ENCODE measurements around the gene DDTL.
"Not testable (repeated sequence)": the region's sequence is repeated elsewhere in the genome, so short reads cannot be mapped to it uniquely, and the experiment has no call there.

DDTL gene

GRCh38 chr22:23997092-23997491 is 30.4 kb downstream of the DDTL start:
- no peak for DNase-seq (ENCODE audit: low read depth in 2 of 2)
- TF ChIP-seq, protein P1, sequence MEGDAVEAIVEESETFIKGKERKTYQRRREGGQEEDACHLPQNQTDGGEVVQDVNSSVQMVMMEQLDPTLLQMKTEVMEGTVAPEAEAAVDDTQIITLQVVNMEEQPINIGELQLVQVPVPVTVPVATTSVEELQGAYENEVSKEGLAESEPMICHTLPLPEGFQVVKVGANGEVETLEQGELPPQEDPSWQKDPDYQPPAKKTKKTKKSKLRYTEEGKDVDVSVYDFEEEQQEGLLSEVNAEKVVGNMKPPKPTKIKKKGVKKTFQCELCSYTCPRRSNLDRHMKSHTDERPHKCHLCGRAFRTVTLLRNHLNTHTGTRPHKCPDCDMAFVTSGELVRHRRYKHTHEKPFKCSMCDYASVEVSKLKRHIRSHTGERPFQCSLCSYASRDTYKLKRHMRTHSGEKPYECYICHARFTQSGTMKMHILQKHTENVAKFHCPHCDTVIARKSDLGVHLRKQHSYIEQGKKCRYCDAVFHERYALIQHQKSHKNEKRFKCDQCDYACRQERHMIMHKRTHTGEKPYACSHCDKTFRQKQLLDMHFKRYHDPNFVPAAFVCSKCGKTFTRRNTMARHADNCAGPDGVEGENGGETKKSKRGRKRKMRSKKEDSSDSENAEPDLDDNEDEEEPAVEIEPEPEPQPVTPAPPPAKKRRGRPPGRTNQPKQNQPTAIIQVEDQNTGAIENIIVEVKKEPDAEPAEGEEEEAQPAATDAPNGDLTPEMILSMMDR (IDR thresholded peaks at IDR 0.05; ENCODE audit: low read depth, low read length) = no peak

DNA sequence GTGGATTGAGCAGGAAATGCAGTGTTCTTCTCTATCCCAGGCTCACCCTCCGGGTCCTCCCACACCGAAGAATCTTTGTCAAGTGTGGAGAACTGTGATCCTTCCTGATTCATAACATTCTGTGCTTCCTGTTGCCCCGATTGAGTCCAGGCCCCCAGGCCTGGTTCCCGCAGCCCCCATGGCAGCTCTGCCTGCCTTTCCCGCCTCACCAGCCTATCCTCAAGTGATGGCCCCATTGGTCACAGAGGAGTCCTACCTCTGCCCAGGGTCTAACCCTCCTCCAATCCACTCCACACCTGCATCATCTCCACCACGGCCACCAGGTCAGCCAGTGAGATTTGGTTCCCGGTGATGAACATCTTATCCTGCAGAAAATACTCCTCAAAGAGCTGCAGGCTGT is 33.1 kb downstream of the DDTL start:
- DNase-seq (ENCODE audit: low read depth in 2 of 2); H3K4me3 ChIP-seq (replicated peaks in 1 of 2; ENCODE audit: low read depth in 2 of 2, low read length in 2 of 2): not testable (repeated sequence)

More at GRCh38 chr22:23997092-23997491, 30.4 kb downstream of the DDTL start:
- no peak overlapping the region for H3K4me3 ChIP-seq (replicated peaks in 1 of 2; ENCODE audit: low read depth in 2 of 2, low read length in 2 of 2)

DNA sequence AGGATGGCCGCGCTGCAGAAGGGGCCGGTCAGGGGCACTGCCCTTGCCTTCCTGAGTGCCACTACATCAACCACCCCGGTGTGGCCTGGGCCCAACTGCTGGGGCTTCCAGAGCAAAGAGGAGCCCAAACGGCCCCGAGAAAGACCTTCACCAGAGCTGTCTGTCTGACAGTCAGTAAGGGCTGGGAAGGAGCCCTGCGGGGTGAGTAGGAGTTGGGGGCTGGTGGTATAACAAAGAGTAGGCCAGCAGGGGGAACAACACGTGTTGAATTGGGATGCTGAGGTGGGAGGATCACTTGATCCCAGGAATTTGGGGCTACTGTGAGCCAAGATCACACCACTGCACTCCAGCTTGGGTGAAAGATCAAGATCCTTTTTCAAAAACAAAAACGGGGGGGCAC is 34.6 kb downstream of the DDTL start:
- no peak for DNase-seq (ENCODE audit: low read depth in 2 of 2)
- no peak overlapping the region for H3K4me3 ChIP-seq (replicated peaks in 1 of 2; ENCODE audit: low read depth in 2 of 2, low read length in 2 of 2)
- TF ChIP-seq, protein P1 (IDR thresholded peaks at IDR 0.05; ENCODE audit: low read depth, low read length) = no peak

DNA sequence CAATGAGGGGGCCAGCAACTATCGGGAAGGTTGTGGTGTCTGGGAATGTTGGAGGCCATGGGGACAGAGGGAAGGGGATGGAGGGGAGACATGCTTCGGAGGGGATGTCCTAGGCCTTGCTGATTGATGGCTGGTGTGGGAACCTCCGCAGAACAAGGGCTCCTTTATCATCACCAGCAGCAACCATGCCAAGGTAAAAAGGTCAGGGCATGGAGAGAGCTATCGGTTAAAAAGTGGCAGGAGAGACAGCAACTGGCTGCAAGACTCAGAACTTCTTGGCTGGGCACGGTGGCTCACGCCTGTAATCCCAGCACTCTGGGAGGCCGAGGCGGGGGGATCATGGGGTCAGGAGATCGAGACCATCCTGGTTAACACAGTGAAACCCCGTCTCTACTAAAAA is 35.6 kb downstream of the DDTL start:
- DNase-seq (ENCODE audit: low read depth in 2 of 2) = no peak
- TF ChIP-seq, protein P1 (IDR thresholded peaks at IDR 0.05; ENCODE audit: low read depth, low read length) = no peak
- no peak overlapping the region for H3K4me3 ChIP-seq (replicated peaks in 1 of 2; ENCODE audit: low read depth in 2 of 2, low read length in 2 of 2)

DNA sequence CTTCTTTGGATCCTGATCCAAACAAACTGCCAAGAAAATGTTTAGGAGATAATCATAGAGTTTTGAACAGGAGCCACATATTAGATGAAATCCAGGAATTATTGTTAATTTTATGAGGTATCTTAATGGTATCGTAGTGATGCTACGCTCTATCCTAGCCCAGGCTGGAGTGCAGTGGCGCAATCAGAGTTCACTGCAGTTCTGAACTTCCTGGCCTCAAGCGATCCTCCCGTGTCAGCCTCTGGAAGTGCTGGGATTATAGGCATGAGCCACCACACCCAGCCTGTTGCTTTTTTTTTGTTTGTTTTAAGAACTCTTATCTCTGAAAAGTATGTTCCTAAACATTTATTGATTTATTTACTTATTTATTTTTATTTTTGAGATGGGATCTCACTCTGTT is 36.2 kb downstream of the DDTL start:
- DNase-seq (ENCODE audit: low read depth in 2 of 2) = no peak
- TF ChIP-seq, protein P1 (IDR thresholded peaks at IDR 0.05; ENCODE audit: low read depth, low read length) = no peak
- H3K4me3 ChIP-seq (replicated peaks in 1 of 2; ENCODE audit: low read depth in 2 of 2, low read length in 2 of 2) = no peak overlapping the region

DNA sequence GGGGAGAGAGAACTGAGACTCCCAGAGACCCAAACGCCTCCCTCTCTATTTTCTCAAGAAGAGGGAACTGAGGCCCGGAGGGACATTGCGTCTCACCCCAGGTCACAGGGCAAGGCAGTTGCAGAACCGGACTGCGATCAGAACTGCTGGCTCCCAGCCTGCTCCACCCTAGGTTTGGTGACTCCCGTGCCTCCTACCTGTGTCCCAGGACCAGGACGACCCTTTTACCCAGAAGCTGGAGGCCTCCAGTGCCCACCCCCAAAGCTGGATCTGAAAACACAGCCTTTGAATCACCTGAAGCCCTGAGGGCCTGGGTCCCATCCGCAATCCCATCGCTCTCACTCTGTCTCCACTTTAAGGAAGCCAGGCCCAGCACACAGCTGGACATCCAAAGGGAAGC is 37.2 kb downstream of the DDTL start:
- TF ChIP-seq, protein P1 (IDR thresholded peaks at IDR 0.05; ENCODE audit: low read depth, low read length) = no peak

GRCh38 chr22:24005201-24005600 is 38.5 kb downstream of the DDTL start, which contains the start of gene GSTT4:
GSTT4 (minus strand) TSS chr22:24005453; CDS start chr22:24005356, 97 bp downstream.
- H3K4me3 ChIP-seq (replicated peaks in 1 of 2; ENCODE audit: low read depth in 2 of 2, low read length in 2 of 2) = no peak within 1 kb of the TSS
- peak; percentile 43 to 57 for DNase-seq (ENCODE audit: low read depth in 2 of 2)
- TF ChIP-seq, protein P1 (IDR thresholded peaks at IDR 0.05; ENCODE audit: low read depth, low read length) = no peak

More for the DNA sequence above, 37.2 kb downstream of the DDTL start:
- DNase-seq (ENCODE audit: low read depth in 2 of 2) = no peak
- H3K4me3 ChIP-seq (replicated peaks in 1 of 2; ENCODE audit: low read depth in 2 of 2, low read length in 2 of 2) = no peak overlapping the region

Measured in cardiac fibroblast (primary cell).